Embryonic facial prominence (tissue), 1 donor: Measurements from ENCODE around the gene RAB24.
"Not testable (repeated sequence)": the region's sequence is repeated elsewhere in the genome, so short reads cannot be mapped to it uniquely, and the experiment has no call there.

ENCODE experiments used
- DNase-seq: peaks from one replicate; pipeline ENCODE4 v3.0.0-alpha.2; 2016; ENCODE audit errors: extremely low spot score

RAB24 gene

GRCh38 chr5:177296581-177296980 lies 6.9 kb downstream of the RAB24 start:
- DNase-seq, result no peak

DNA sequence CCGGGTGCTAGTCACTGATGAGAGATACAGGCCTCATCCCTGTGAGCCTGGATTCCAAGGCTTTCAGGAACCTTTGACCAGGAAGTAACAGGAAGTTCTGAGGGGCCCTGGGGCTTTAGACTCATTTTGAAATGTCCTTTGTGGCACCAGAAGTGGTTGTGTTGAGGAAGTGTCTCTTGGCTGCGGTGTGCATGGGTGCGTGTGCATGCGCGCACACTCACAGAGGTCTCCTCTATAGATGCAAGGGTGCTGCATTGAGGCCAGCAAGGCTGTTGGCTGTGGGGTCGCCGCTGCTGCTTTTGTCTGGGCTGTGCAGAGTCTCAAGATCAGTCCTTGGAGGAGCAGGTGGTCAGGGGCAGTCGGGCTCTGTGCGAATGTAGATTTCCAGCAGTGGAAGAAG lies 7.6 kb downstream of the RAB24 start:
- no peak for DNase-seq

DNA sequence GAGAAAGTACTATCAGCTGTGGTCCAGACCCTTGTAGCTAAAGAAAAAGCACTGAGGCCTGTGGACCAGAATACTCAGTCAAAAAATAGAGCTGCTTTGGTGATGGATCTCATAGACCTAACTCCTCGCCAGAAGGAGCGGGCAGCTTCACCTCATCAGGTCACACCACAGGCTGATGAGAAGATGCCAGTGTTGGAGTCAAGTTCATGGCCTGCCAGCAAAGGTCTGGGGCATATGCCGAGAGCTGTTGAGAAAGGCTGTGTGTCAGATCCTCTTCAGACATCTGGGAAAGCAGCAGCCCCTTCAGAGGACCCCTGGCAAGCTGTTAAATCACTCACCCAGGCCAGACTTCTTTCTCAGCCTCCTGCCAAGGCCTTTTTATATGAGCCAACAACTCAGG lies 8.9 kb downstream of the RAB24 start:
- DNase-seq, result no peak

GRCh38 chr5:177293819-177294581 lies 9.5 kb downstream of the RAB24 start:
- no peak for DNase-seq

GRCh38 chr5:177291735-177292134 lies 11.8 kb downstream of the RAB24 start:
- DNase-seq, result no peak

- no peak for DNase-seq
Observed at GRCh38 chr5:177290816-177291596, 12.5 kb downstream of the RAB24 start.

GRCh38 chr5:177288191-177288590 lies 15.3 kb downstream of the RAB24 start:
- no peak for DNase-seq

DNA sequence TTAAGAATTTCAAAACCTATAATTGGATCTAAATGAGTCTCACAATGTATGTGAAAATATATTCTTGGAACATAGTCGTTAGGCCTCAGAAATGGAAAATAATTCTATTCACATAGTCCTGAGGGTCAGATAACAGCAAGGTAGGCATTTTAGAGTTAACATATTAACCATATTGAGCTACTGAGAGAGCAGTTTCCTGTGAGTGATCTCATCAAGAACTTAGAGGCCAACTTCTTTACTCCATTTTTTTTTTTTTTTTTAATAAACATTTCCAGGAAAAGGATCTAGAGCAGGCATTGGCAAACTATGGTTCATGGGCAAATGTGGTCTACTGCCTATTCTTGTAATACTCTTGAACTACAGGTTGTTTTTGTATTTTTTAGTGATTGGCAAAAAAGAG lies 26.6 kb downstream of the RAB24 start:
- no peak for DNase-seq

DNA sequence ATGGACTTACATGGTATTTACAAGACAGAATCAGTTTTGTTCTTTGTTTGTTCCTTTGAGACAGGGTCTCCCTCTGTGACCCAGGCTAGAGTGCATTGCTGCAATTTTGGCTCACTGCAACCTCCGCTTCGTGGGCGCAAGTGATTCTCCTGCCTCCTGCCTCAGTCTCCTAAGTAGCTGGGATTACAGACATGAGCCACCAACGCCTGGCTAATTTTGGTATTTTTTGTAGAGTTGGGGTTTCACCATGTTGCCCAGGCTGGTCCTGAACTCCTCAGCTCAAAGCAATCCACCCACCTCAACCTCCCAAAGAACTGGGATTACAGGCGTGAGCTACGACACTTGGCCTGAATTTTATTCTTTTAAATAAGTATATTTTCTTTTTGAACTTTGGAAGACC lies 27.6 kb downstream of the RAB24 start:
- DNase-seq, result no peak

DNA sequence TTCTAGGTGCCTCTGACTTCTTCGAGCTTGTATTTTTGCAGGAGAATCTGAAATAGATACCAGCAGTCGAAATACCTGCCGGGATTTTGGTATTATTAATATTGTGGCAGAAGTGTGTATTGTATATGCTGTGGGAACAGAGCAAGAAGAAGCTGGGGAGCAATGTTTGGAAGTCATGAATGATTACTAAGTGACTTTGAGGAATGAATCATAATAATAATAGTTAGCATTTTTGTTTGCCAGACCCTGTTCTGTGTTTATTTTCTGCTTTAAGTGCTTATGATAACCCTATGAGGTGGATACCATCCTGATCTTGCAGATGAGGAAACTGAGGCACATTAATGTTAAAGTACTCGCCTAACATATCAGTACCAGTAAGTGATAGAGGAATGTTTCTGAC lies 32.4 kb downstream of the RAB24 start:
- DNase-seq, result no peak

DNA sequence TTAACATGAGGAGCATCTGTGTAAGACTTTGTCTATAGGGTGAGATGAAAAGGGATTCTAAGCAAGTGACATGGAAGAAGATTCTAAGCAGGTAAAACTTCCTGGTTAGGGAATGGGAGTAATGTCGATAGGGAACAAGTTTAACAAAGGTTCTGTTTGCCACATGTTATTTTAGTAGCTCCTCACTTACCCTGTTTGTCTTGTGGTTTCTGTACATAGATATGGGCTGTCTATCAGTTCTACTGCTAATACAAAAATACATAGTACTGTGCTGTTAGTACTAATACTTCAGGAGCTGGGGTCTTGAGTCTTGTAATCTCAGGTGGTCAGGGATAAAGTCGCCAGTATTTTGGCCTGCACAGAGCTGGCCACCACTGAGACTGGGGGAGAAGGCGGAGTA lies 32.9 kb downstream of the RAB24 start:
- no peak for DNase-seq

GRCh38 chr5:177269976-177270375 lies 33.5 kb downstream of the RAB24 start:
- no peak for DNase-seq

GRCh38 chr5:177269232-177269895 lies 34.2 kb downstream of the RAB24 start:
- DNase-seq, result no peak

GRCh38 chr5:177265395-177265794 lies 38.1 kb downstream of the RAB24 start:
- no peak for DNase-seq

- DNase-seq, result no peak
Observed at GRCh38 chr5:177264178-177264577, 39.3 kb downstream of the RAB24 start.

DNA sequence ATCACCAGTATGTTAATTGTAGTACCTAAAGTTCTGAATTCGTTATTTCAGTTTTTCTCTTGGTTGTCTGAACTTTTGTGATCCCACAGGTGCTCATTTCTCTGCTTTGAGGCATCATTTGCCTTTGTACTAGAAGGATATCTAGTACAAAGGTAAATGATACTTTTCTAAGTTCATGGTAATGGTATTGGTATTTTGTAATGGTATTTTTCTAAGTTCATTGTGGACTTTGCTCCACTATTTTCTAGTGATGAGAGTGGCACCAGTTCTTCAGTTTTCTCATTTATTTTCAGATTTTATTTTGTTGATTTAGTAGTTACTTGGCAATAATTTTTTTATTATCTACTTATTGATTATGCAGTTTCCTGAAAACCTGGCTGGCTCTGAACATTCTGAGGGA lies 42.0 kb downstream of the RAB24 start:
- no peak for DNase-seq

GRCh38 chr5:177260961-177261360 lies 42.6 kb downstream of the RAB24 start:
- DNase-seq, result no peak

GRCh38 chr5:177258711-177259110 lies 44.8 kb downstream of the RAB24 start:
- not testable (repeated sequence) for DNase-seq

GRCh38 chr5:177256296-177256695 lies 47.2 kb downstream of the RAB24 start:
- no peak for DNase-seq

DNA sequence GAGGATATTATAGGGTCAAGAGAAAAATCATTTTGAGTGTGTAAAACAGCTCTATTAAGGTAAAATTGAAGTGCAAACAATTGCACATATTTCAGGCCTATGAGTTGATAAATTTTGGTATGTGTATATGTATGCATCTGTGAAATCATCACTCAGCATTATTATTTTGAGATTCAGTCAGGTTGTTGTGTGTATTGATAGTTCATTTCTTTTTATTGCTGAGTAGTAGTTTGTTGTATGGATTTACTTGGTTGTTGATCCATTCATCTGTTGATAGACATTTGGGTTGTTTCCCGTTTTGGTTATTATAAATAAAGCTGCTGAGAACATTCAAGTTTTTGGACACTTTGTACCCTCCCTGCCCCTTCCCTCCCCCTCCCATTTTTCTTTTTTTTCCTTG lies 50.3 kb downstream of the RAB24 start:
- no peak for DNase-seq
